Prostate gland (tissue), 2 donors: Measurements from ENCODE around the gene RXYLT1.

Experiments used
- POLR2A ChIP-seq: fragments of 450-650 bp; IDR thresholded peaks from one replicate; pipeline ENCODE4 v1.6.1; 2016; ENCODE audit warnings: antibody characterized with exemption, mild to moderate bottlenecking
- POLR2AphosphoS5 ChIP-seq: sonication (generic); formaldehyde crosslinking; IDR thresholded peaks from one replicate; pipeline ENCODE4 v1.6.1; 2017; ENCODE audit warnings: antibody characterized with exemption
- TF ChIP-seq, protein P1 (sequence below), 4 experiments: fragments of 200-600 bp in 2 of 4; fragments of 450-650 bp in 2 of 4; sonication (generic) in 2 of 4; IDR thresholded peaks; 1 replicate in 3 of 4; 2 replicates in 1 of 4; pipeline ENCODE4 v1.5.1; 2016 to 2019; ENCODE audit warnings: antibody characterized with exemption in 4 of 4, mild to moderate bottlenecking in 2 of 4, moderate library complexity in 2 of 4

DNA sequence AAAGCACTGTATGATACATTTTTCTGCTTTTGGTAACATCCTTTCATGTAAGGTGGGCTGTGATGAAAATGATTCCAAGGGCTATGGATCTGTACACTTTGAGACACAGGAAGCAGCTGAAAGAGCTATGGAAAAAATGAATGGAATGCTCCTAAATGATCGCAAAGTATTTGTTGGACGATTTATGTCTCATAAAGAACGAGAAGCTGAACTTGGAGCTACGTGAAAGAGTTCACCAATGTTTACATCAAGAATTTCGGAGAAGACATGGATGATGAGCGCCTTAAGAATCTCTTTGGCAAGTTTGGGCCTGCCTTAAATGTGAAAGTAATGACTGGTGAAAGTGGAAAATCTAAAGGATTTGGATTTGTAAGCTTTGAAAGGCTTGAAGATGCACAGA, 42.6 kb downstream of the RXYLT1 start:
- TF ChIP-seq POLR2A (no peak), POLR2AphosphoS5 (no peak)
- TF ChIP-seq, protein P1, sequence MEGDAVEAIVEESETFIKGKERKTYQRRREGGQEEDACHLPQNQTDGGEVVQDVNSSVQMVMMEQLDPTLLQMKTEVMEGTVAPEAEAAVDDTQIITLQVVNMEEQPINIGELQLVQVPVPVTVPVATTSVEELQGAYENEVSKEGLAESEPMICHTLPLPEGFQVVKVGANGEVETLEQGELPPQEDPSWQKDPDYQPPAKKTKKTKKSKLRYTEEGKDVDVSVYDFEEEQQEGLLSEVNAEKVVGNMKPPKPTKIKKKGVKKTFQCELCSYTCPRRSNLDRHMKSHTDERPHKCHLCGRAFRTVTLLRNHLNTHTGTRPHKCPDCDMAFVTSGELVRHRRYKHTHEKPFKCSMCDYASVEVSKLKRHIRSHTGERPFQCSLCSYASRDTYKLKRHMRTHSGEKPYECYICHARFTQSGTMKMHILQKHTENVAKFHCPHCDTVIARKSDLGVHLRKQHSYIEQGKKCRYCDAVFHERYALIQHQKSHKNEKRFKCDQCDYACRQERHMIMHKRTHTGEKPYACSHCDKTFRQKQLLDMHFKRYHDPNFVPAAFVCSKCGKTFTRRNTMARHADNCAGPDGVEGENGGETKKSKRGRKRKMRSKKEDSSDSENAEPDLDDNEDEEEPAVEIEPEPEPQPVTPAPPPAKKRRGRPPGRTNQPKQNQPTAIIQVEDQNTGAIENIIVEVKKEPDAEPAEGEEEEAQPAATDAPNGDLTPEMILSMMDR (IDR thresholded peaks at IDR 0.05) = no peak
